Erythroblast (primary cell): ENCODE measurements around the gene PDK1.

ENCODE experiments used
- DNase-seq, 2 experiments: peaks; one replicate each; lab custom pipeline; 2025; lab: John Stamatoyannopoulos, UW
- GATA1 ChIP-seq: IDR thresholded peaks from 2 replicates; pipeline ENCODE4 v1.6.1; 2011; ENCODE audit warnings: low read depth, mild to moderate bottlenecking, control low read depth, low read length, moderate library complexity
- POLR2A ChIP-seq: IDR thresholded peaks from 2 replicates; pipeline ENCODE4 v1.6.1; 2011; ENCODE audit warnings: mild to moderate bottlenecking, low read length

Gene PDK1

GRCh38 chr2:172599947-172600346 lies 44.1 kb downstream of the PDK1 start:
- TF ChIP-seq GATA1, result no peak
- TF ChIP-seq POLR2A, result no peak
- DNase-seq, result no peak

GRCh38 chr2:172600557-172601008 lies 44.7 kb downstream of the PDK1 start:
- peak; percentile 59 to 89 for DNase-seq
- no peak for TF ChIP-seq GATA1
- no peak for TF ChIP-seq POLR2A

GRCh38 chr2:172606285-172606684 lies 50.4 kb downstream of the PDK1 start:
- no peak for TF ChIP-seq POLR2A
- no peak for TF ChIP-seq GATA1
- DNase-seq, result no peak

- no peak for TF ChIP-seq GATA1
- TF ChIP-seq POLR2A, result no peak
- DNase-seq, result peak in 1 of 2 experiments; percentile 8
These were observed 51.6 kb downstream of the PDK1 start for GRCh38 chr2:172607379-172607928.

- TF ChIP-seq GATA1 (no peak), POLR2A (no peak)
- DNase-seq, result no peak
These were observed 53.6 kb downstream of the PDK1 start for GRCh38 chr2:172609488-172609887.

GRCh38 chr2:172612051-172612450 lies 56.2 kb downstream of the PDK1 start:
- no peak for DNase-seq
- no peak for TF ChIP-seq POLR2A
- TF ChIP-seq GATA1, result no peak

- TF ChIP-seq GATA1, result no peak
- no peak for DNase-seq
These were observed 57.1 kb downstream of the PDK1 start for GRCh38 chr2:172613040-172613439.

GRCh38 chr2:172613615-172614231 lies 57.8 kb downstream of the PDK1 start:
- TF ChIP-seq GATA1 (no peak), POLR2A (no peak)
- no peak for DNase-seq

- no peak for DNase-seq
- TF ChIP-seq POLR2A (no peak), GATA1 (no peak)
These were observed 59.0 kb downstream of the PDK1 start for GRCh38 chr2:172614932-172615331.

GRCh38 chr2:172615727-172616261 lies 59.9 kb downstream of the PDK1 start:
- DNase-seq, result no peak
- no peak for TF ChIP-seq POLR2A

GRCh38 chr2:172617115-172617514 lies 61.2 kb downstream of the PDK1 start:
- no peak for DNase-seq
- TF ChIP-seq GATA1 (no peak), POLR2A (no peak)

GRCh38 chr2:172623249-172623965 lies 67.5 kb downstream of the PDK1 start:
- DNase-seq, result no peak
- TF ChIP-seq POLR2A, result no peak
- TF ChIP-seq GATA1, result no peak

- TF ChIP-seq GATA1, result no peak
- no peak for TF ChIP-seq POLR2A
- no peak for DNase-seq
These were observed 69.1 kb downstream of the PDK1 start for GRCh38 chr2:172624996-172625395.

GRCh38 chr2:172627181-172627580 lies 71.3 kb downstream of the PDK1 start:
- no peak for DNase-seq
- TF ChIP-seq POLR2A (no peak), GATA1 (no peak)
